ENCODE results near the gene IQCK.

DNA sequence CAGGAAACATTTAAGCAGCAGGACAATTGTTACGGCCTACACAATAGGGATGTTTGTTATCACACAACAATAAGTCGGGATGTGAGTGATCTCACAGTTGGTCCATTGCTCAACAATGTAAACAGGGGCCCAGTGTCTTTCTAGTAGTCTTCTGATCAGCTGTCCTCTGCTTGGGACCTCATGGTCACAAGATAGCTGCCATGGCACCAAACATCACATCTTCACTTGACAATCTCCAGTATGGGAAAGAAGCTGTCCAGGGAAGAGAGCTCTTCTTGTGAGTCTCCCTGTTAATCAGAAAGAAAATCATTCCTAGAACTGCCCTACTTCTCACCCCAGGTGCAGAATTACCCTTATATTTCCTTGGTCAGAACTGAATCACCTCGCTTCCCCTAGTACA, 172.8 kb downstream of the IQCK start:
- TF ChIP-seq, protein P1, sequence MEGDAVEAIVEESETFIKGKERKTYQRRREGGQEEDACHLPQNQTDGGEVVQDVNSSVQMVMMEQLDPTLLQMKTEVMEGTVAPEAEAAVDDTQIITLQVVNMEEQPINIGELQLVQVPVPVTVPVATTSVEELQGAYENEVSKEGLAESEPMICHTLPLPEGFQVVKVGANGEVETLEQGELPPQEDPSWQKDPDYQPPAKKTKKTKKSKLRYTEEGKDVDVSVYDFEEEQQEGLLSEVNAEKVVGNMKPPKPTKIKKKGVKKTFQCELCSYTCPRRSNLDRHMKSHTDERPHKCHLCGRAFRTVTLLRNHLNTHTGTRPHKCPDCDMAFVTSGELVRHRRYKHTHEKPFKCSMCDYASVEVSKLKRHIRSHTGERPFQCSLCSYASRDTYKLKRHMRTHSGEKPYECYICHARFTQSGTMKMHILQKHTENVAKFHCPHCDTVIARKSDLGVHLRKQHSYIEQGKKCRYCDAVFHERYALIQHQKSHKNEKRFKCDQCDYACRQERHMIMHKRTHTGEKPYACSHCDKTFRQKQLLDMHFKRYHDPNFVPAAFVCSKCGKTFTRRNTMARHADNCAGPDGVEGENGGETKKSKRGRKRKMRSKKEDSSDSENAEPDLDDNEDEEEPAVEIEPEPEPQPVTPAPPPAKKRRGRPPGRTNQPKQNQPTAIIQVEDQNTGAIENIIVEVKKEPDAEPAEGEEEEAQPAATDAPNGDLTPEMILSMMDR (IDR thresholded peaks at IDR 0.05; ENCODE audit: low read depth, low read length, poor library complexity, severe bottlenecking), result no peak
- no peak for TF ChIP-seq EZH2phosphoT487 (IDR thresholded peaks at IDR 0.05; ENCODE audit: borderline replicate concordance, low read length)

Data from DOHH2 (cell line).